CD14-positive monocyte (primary cell): ENCODE data around the gene SPI1. TPM values are rescaled to one million over a fixed set of nuclear protein-coding genes. Genes with fewer than 3 reads are reported as not detected.

Source experiments
- DNase-seq, 3 donors: peaks; one replicate each; pipeline ENCODE4 v3.0.0-alpha.2; 2011 to 2022
- H2AFZ ChIP-seq: 2 replicates; pipeline ENCODE4 v1.6.0; 2012; ENCODE audit warnings: mild to moderate bottlenecking, low read depth, low read length, inconsistent platforms; ENCODE audit not compliant: insufficient read depth, poor library complexity, severe bottlenecking
- H3K27ac ChIP-seq, 2 donors: 1 replicate in 1 of 2; 2 replicates in 1 of 2; pipeline ENCODE4 v1.5.1; 2012 to 2013; ENCODE audit warnings: low read length in 2 of 2, control low read depth in 1 of 2, inconsistent platforms in 1 of 2, low read depth in 1 of 2, mild to moderate bottlenecking in 1 of 2
- H3K27me3 ChIP-seq, 2 donors: one replicate each; pipeline versions ENCODE4 v1.6.0 to v1.6.1; 2011 to 2013; ENCODE audit warnings: low read length in 2 of 2; ENCODE audit not compliant: control insufficient read depth in 2 of 2, insufficient read depth in 2 of 2
- H3K36me3 ChIP-seq, 2 donors: replicated peaks in 1 of 2; 1 replicate in 1 of 2; 2 replicates in 1 of 2; pipeline versions ENCODE4 v1.5.1 to v1.6.1; 2012 to 2013; ENCODE audit warnings: low read length in 2 of 2, control low read depth in 1 of 2, inconsistent platforms in 1 of 2, mild to moderate bottlenecking in 1 of 2; ENCODE audit not compliant: insufficient read depth in 2 of 2, control insufficient read depth in 1 of 2
- H3K4me1 ChIP-seq, 2 donors: 1 replicate in 1 of 2; 2 replicates in 1 of 2; pipeline versions ENCODE4 v1.5.1 to v1.6.1; 2012 to 2013; ENCODE audit warnings: low read length in 2 of 2, control low read depth in 1 of 2, inconsistent platforms in 1 of 2, mild to moderate bottlenecking in 1 of 2, moderate library complexity in 1 of 2; ENCODE audit not compliant: insufficient read depth in 2 of 2, control insufficient read depth in 1 of 2
- H3K4me2 ChIP-seq: replicated peaks from 2 replicates; pipeline ENCODE3; 2012; ENCODE audit warnings: low read length, moderate library complexity, mild to moderate bottlenecking; ENCODE audit not compliant: poor library complexity, severe bottlenecking; ENCODE audit errors: extremely low read depth
- H3K4me3 ChIP-seq, 3 experiments: fragments of 200-600 bp in 1 of 3; sonication (generic) in 1 of 3; replicated peaks in 1 of 3; 1 replicate in 2 of 3; 2 replicates in 1 of 3; pipeline ENCODE4 v1.5.1; 2011 to 2013; ENCODE audit warnings: low read length in 3 of 3, mild to moderate bottlenecking in 3 of 3, control low read depth in 2 of 3, low read depth in 2 of 3, inconsistent platforms in 1 of 3, moderate library complexity in 1 of 3
- H3K79me2 ChIP-seq: 2 replicates; pipeline ENCODE4 v1.6.0; 2012; ENCODE audit warnings: mild to moderate bottlenecking, control low read depth, inconsistent platforms, low read length, moderate library complexity; ENCODE audit not compliant: insufficient read depth
- H3K9ac ChIP-seq: 2 replicates; pipeline ENCODE4 v1.6.0; 2017; ENCODE audit warnings: low read length, mild to moderate bottlenecking; ENCODE audit not compliant: insufficient read depth, poor library complexity, severe bottlenecking
- H3K9me3 ChIP-seq, 2 donors: replicated peaks in 1 of 2; 1 replicate in 1 of 2; 2 replicates in 1 of 2; pipeline versions ENCODE4 v1.5.1 to v1.6.1; 2012 to 2013; ENCODE audit warnings: low read length in 2 of 2, control low read depth in 1 of 2; ENCODE audit not compliant: control insufficient read depth in 1 of 2, insufficient read depth in 1 of 2
- H4K20me1 ChIP-seq: 2 replicates; pipeline ENCODE4 v1.6.0; 2012; ENCODE audit warnings: mild to moderate bottlenecking, low read length, control low read depth, moderate library complexity; ENCODE audit not compliant: insufficient read depth
- H3K27ac Mint-ChIP-seq, 7 donors: one replicate each; pipeline ENCODE4 v1.8.0; 2020; ENCODE audit warnings: mild to moderate bottlenecking in 7 of 7, mixed read lengths in 7 of 7, moderate library complexity in 6 of 7, inconsistent platforms in 2 of 7
- H3K27me3 Mint-ChIP-seq, 3 donors: one replicate each; pipeline ENCODE4 v1.8.0; 2021 to 2022; ENCODE audit warnings: low read depth in 3 of 3, mild to moderate bottlenecking in 3 of 3, mixed read lengths in 3 of 3, moderate library complexity in 3 of 3, inconsistent platforms in 1 of 3
- H3K36me3 Mint-ChIP-seq, 2 donors: one replicate each; pipeline ENCODE4 v1.8.0; 2020; ENCODE audit warnings: mixed read lengths in 2 of 2, inconsistent platforms in 1 of 2, mild to moderate bottlenecking in 1 of 2
- H3K4me1 Mint-ChIP-seq: one replicate; pipeline ENCODE4 v1.8.0; 2020; ENCODE audit warnings: mild to moderate bottlenecking, mixed read lengths
- H3K4me3 Mint-ChIP-seq, 2 donors: one replicate each; pipeline ENCODE4 v1.8.0; 2020; ENCODE audit warnings: mild to moderate bottlenecking in 2 of 2, mixed read lengths in 2 of 2, moderate library complexity in 1 of 2
- H3K9me3 Mint-ChIP-seq, 7 donors: one replicate each; pipeline ENCODE4 v1.8.0; 2020 to 2022; ENCODE audit warnings: mixed read lengths in 7 of 7, mild to moderate bottlenecking in 6 of 7, moderate library complexity in 6 of 7, inconsistent platforms in 2 of 7
- CTCF ChIP-seq: fragments of 200-600 bp; IDR thresholded peaks from one replicate; pipeline ENCODE4 v1.8.0; 2022; ENCODE audit warnings: antibody characterized with exemption, mild to moderate bottlenecking
- WGBS: methylation state at CpG from one replicate; pipeline ENCODE4 v1.1.5; 2013; ENCODE audit warnings: missing lambda C conversion rate; ENCODE audit not compliant: insufficient coverage; 5-methylcytosine and 5-hydroxymethylcytosine counted together
- intact Hi-C, 2 donors: fragments of 100-400 bp; cut with micrococcal nuclease; formaldehyde crosslinking; loops; one replicate each; pipeline versions ENCODE4 v1.15.0 to v1.15.1; 2023
- polyA plus RNA-seq, 3 donors: library from polyadenylated mRNA; depleted of rRNA in 1 of 3; unstranded in 2 of 3; stranded (reverse) in 1 of 3; fragments of 300-500 nt in 2 of 3; fragments of >200 nt in 1 of 3; fragmentation: Illumina TruSeq in 2 of 3; gene quantifications; 1 replicate in 2 of 3; 2 replicates in 1 of 3; pipeline ENCODE4 v1.2.3, GENCODE V29; 2012 to 2021

SPI1 gene
- polyA plus RNA-seq, 3 donors = 156 to 914 (median 223) TPM

- peak overlapping the region in 1 of 3 experiments; percentile 65 for H3K4me3 ChIP-seq
- intact Hi-C loops = no loop called here
- peak overlapping the region; percentile 98 to 100 for H3K27ac ChIP-seq
- H3K4me1 Mint-ChIP-seq = peaks cover 66% of the 10 kb centered on the region
- no peaks in the 10 kb centered on the region for H3K27me3 ChIP-seq
- no peak overlapping the region for H2AFZ ChIP-seq
- H3K27me3 Mint-ChIP-seq = no peaks in the 10 kb centered on the region
- peak overlapping the region; percentile 99 to 100 (median 100) for H3K27ac Mint-ChIP-seq
- H3K9ac ChIP-seq = peak overlapping the region; percentile 99
- peaks cover 73 to 80% of the 10 kb centered on the region in 2 donors for H3K4me1 ChIP-seq
- TF ChIP-seq CTCF = no peak
- no peaks in the 10 kb centered on the region for H3K36me3 ChIP-seq
- no peak for DNase-seq
- WGBS = no CpG with 5 or more reads among the region's 3 CpGs
- H3K79me2 ChIP-seq = peaks cover 55% of the 10 kb centered on the region
- peaks cover 6 to 28% of the 10 kb centered on the region in 2 donors for H3K36me3 Mint-ChIP-seq
- peak overlapping the region; percentile 79 for H3K4me2 ChIP-seq
- no peaks in the 10 kb centered on the region for H3K9me3 ChIP-seq
- peak overlapping the region; percentile 80 to 94 for H3K4me3 Mint-ChIP-seq
- H3K9me3 Mint-ChIP-seq = peaks cover 0 to 2% (median 0%) of the 10 kb centered on the region in 7 donors
- no peaks in the 10 kb centered on the region for H4K20me1 ChIP-seq
Observed at GRCh38 chr11:47396049-47396320, 17.6 kb upstream of the SPI1 start.

- Histone ChIP-seq H2AFZ (no peak overlapping the region), H3K9ac (peak overlapping the region; percentile 99), H3K4me1 (peaks cover 73 to 80% of the 10 kb centered on the region in 2 donors), H4K20me1 (no peaks in the 10 kb centered on the region), H3K4me2 (peak overlapping the region; percentile 79), H3K4me3 (peak overlapping the region; percentile 26 to 65 (median 51)), H3K9me3 (no peaks in the 10 kb centered on the region), H3K27me3 (no peaks in the 10 kb centered on the region), H3K79me2 (peaks cover 61% of the 10 kb centered on the region), H3K27ac (peak overlapping the region; percentile 98 to 100), H3K36me3 (no peaks in the 10 kb centered on the region)
- intact Hi-C loops = no loop called here
- TF ChIP-seq CTCF = no peak
- peak overlapping the region; percentile 99 to 100 (median 100) for H3K27ac Mint-ChIP-seq
- peak in 2 of 3 donors; percentile 45 to 67 for DNase-seq
- peaks cover 66% of the 10 kb centered on the region for H3K4me1 Mint-ChIP-seq
- peaks cover 0 to 2% (median 0%) of the 10 kb centered on the region in 7 donors for H3K9me3 Mint-ChIP-seq
- WGBS = 2% methylated on average over 19 of the region's 25 CpGs
- peaks cover 6 to 32% of the 10 kb centered on the region in 2 donors for H3K36me3 Mint-ChIP-seq
- no peaks in the 10 kb centered on the region for H3K27me3 Mint-ChIP-seq
- H3K4me3 Mint-ChIP-seq = peak overlapping the region; percentile 80 to 94
Observed at GRCh38 chr11:47395223-47396048, 17.1 kb upstream of the SPI1 start.
